Measurements from ENCODE around the gene SCUBE1. TPM values are rescaled to one million over a fixed set of nuclear protein-coding genes. Genes with fewer than 3 reads are reported as not detected.
A peak's percentile ranks its signal among the peaks of the same experiment; 100 is the strongest.

SCUBE1 gene
- total and polyA plus RNA-seq, 2 experiments from 2014 or later: 0.81 to 3.2 TPM

GRCh38 chr22:43387815-43388214 lies 44.6 kb upstream of the SCUBE1 start (continued):
- no peak for TF ChIP-seq ZNF462 (CRISPR knock-in tag; IDR thresholded peaks at IDR 0.05)
- no peak for TF ChIP-seq ZNF114 (CRISPR knock-in tag; IDR thresholded peaks at IDR 0.05)

- Histone ChIP-seq H3K27me3 (ENCODE audit: insufficient read depth) (no peaks in the 10 kb centered on the region), H3K4me3 (peak overlapping the region; percentile 40; the same call in 1 of the 2 replicates), H3F3A (replicated peaks; ENCODE audit: low read depth) (no peaks in the 10 kb centered on the region), H3K4me2 (peak overlapping the region; percentile 72; the same call in 1 of the 2 replicates), H3K36me3 (ENCODE audit: insufficient read depth) (no peaks in the 10 kb centered on the region), H3K79me2 (replicated peaks; ENCODE audit: insufficient read depth) (no peaks in the 10 kb centered on the region), H3K4me1 (ENCODE audit: insufficient read depth) (no peaks in the 10 kb centered on the region; the same call in 1 of the 2 replicates), H4K20me1 (replicated peaks; ENCODE audit: insufficient read depth) (no peaks in the 10 kb centered on the region), H2AFZ (peak overlapping the region; percentile 95; the same call in 1 of the 2 replicates), H3K27ac (ENCODE audit: low read depth) (no peak overlapping the region), H3K9me2 (ENCODE audit: insufficient read depth) (no peaks in the 10 kb centered on the region)
- Mint-ChIP-seq H3K27ac (no peak overlapping the region), H3K36me3 (ENCODE audit: low read depth) (no peaks in the 10 kb centered on the region), H3K27me3 (ENCODE audit: insufficient read depth, low read depth, poor library complexity) (peaks cover 14% of the 10 kb centered on the region), H3K4me1 (peaks cover 16% of the 10 kb centered on the region), H3K4me3 (no peak overlapping the region; the same call in 2 of the 3 replicates), H3K9me3 (no peaks in the 10 kb centered on the region)
- DNase-seq (ENCODE audit: low spot score): peak; percentile 88
- TF ChIP-seq NANOG (IDR thresholded peaks at IDR 0.05; ENCODE audit: borderline replicate concordance): no peak
- TF ChIP-seq EZH2phosphoT487 (IDR thresholded peaks at IDR 0.05; ENCODE audit: unreplicated experiment): no peak
- TF ChIP-seq CTCF (conservative IDR thresholded peaks at IDR 0.05; ENCODE audit: low read depth in 2 of 2): peak; percentile 88 to 94
- TF ChIP-seq POLR2AphosphoS5 (IDR thresholded peaks at IDR 0.05; ENCODE audit: low read depth): no peak
- no peak for TF ChIP-seq ZNF331 (CRISPR knock-in tag; IDR thresholded peaks at IDR 0.05; ENCODE audit: low read depth)
- no peak for TF ChIP-seq STAT1 (IDR thresholded peaks at IDR 0.05; ENCODE audit: unreplicated experiment)
- ATAC-seq: peak; percentile 80
Measured at GRCh38 chr22:43385770-43386641, 42.8 kb upstream of the SCUBE1 start.
